Nucleus accumbens (tissue), 56 donors: Measurements from ENCODE around the gene TBC1D16.
A peak's percentile ranks its signal among the peaks of the same experiment; 100 is the strongest.

Experiments
- DNase-seq, 56 donors: peaks; one replicate each; lab custom pipeline; 2025; lab: John Stamatoyannopoulos, UW

Gene TBC1D16

GRCh38 chr17:80026359-80027042 lies 9.2 kb downstream of the TBC1D16 start:
- DNase-seq = no peak

- no peak for DNase-seq
These were observed 9.9 kb downstream of the TBC1D16 start for GRCh38 chr17:80025796-80026195.

- DNase-seq = no peak
These were observed 10.5 kb downstream of the TBC1D16 start for GRCh38 chr17:80025140-80025539.

- DNase-seq = no peak
These were observed 11.3 kb downstream of the TBC1D16 start for GRCh38 chr17:80024206-80024972.

- peak in 1 of 56 donors; percentile 16 for DNase-seq
These were observed 12.0 kb downstream of the TBC1D16 start for GRCh38 chr17:80023481-80024205.

GRCh38 chr17:80021600-80021999 lies 14.1 kb downstream of the TBC1D16 start:
- no peak for DNase-seq

- DNase-seq = no peak
These were observed 16.6 kb downstream of the TBC1D16 start for GRCh38 chr17:80018917-80019651.

GRCh38 chr17:80017226-80018010 lies 18.3 kb downstream of the TBC1D16 start:
- no peak for DNase-seq

- DNase-seq = no peak
These were observed 22.6 kb downstream of the TBC1D16 start for GRCh38 chr17:80012765-80013741.

GRCh38 chr17:80011989-80012555 lies 23.6 kb downstream of the TBC1D16 start:
- DNase-seq = no peak

GRCh38 chr17:80010283-80010858 lies 25.3 kb downstream of the TBC1D16 start:
- no peak for DNase-seq

- no peak for DNase-seq
These were observed 26.0 kb downstream of the TBC1D16 start for GRCh38 chr17:80009391-80010282.

GRCh38 chr17:80008848-80009247 lies 26.8 kb downstream of the TBC1D16 start:
- DNase-seq = no peak

GRCh38 chr17:80008383-80008840 lies 27.3 kb downstream of the TBC1D16 start:
- DNase-seq = peak in 34 of 56 donors; percentile 2 to 72 (median 25)

GRCh38 chr17:80007939-80008338 lies 27.7 kb downstream of the TBC1D16 start:
- no peak for DNase-seq

GRCh38 chr17:80006811-80007752 lies 28.6 kb downstream of the TBC1D16 start:
- DNase-seq = no peak
